Eye (tissue), 1 donor: ENCODE results near the gene TPM2.
"Not testable (repeated sequence)": the region's sequence is repeated elsewhere in the genome, so short reads cannot be mapped to it uniquely, and the experiment has no call there.

Source experiments
- DNase-seq: peaks from one replicate; pipeline ENCODE4 v3.0.0-alpha.2; 2015

Gene TPM2

GRCh38 chr9:35650341-35651158 is 39.2 kb downstream of the TPM2 start, which contains the start of gene SIT1:
Gene SIT1 (minus strand): TSS chr9:35650931. CDS start chr9:35650853, 78 bp downstream.
- DNase-seq = peak; percentile 28

DNA sequence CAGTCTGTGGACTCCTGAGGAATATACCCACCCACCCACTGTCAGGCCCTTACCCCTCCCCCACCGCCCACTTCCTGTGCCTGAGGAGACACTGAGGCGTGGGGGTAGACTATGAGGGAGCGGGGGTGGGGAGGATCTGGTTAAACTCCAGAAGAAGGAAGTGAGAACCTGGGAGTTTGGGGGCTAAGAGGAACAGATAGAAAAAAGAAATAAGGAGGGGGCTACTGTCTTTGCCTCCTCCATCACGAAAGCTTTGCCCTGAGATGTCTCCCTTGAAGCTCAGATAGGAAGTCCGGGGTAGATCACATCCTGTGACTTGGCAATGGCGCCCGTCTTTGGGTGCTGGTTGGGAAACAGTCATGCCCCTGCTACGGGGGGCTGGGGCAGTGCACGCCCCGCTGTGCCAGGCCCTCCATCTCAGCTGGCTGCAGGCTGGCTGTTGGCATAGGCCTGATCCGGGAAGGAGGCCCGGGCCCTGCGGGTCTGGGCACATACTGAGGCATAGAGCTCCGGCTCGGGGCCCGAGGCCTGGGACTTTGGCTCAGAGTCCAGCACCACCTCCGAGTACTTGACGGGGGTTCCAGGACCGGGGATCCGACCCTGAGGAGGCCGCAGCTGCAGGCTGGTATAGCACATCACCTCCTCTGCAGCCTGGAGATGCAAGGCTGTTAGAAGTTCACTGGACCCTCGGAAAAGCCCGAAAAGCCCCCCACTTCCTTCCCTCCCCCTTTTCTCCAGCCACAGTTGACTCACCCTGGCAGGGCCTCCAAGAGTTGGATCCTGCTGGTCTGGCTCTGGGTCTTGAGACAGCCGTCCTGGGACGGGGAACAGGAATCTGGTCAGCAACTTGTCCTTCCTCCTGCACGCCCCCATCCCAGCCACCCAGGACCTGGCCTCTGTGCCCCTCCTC is 40.0 kb downstream of the TPM2 start:
- DNase-seq = no peak

- DNase-seq = peak; percentile 97
Observed at GRCh38 chr9:35646533-35647265, 43.0 kb downstream of the TPM2 start.

DNA sequence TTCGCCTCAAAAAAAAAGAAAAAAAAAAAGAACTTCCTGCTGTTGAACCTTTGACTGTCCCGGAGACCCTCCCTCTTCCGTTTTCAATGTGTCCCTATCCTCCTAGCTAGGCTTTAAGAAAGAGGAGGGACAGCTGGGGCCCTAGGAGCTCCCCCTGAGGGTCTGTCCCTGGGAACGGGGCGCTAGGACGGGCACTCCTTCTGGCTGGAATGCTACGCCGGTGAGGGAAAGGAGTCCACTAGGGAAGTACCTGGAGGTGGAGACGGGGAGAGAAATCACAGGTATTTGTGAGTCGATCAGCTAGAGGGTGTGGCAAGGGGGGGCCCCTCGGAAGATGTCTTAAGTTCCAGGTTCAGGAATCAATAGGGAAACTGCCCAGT is 43.6 kb downstream of the TPM2 start:
- DNase-seq = no peak

DNA sequence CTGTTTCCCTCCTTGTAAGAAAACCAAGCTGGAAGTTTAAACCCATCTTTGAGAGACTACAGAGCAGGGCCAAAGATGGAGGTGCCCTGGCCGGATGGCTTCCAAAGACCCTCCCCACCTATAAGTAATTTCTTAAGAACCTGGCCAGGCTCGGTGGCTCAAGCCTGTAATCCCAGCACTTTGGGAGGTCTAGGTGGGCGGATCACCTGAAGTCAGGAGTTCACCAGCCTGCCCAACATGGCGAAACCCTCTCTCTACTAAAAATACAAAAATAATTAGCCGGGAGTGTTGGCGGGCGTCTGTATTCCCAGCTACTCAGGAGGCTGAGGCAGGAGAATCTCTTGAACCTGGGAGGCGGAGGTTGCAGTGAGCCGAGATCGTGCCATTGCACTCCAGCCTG is 44.0 kb downstream of the TPM2 start:
- DNase-seq = not testable (repeated sequence)

DNA sequence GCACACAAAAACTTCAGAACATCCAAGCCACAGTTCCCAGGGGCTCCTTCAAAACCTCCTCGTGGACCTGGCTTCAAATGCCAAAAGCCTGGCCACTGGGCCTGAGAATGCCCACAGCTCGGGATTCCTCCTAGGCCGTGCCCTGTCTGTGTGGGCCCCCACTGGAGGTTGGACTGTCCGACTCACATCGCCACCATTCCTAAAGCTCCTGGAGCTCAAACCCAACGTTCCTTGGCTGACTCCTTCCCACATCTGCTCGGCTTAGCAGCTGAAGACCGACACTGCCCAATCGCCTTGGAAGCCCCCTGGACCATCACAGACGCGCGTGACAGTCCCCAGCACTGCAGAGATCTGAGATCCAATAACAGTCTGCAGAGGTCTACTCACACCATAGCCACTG is 46.7 kb downstream of the TPM2 start:
- no peak for DNase-seq

GRCh38 chr9:35641478-35641877 is 48.2 kb downstream of the TPM2 start:
- DNase-seq = not testable (repeated sequence)

- not testable (repeated sequence) for DNase-seq
Observed at GRCh38 chr9:35640431-35640830, 49.3 kb downstream of the TPM2 start.

GRCh38 chr9:35639631-35640030 is 50.1 kb downstream of the TPM2 start:
- no peak for DNase-seq

GRCh38 chr9:35639225-35639624 is 50.5 kb downstream of the TPM2 start:
- DNase-seq = not testable (repeated sequence)

- DNase-seq = not testable (repeated sequence)
Observed at GRCh38 chr9:35638751-35639150, 51.0 kb downstream of the TPM2 start.

- not testable (repeated sequence) for DNase-seq
Observed at GRCh38 chr9:35637427-35637955, 52.2 kb downstream of the TPM2 start.

- DNase-seq = not testable (repeated sequence)
Observed at GRCh38 chr9:35636877-35637246, 52.9 kb downstream of the TPM2 start.

GRCh38 chr9:35636135-35636876 is 53.4 kb downstream of the TPM2 start:
- no peak for DNase-seq

GRCh38 chr9:35635730-35636129 is 54.0 kb downstream of the TPM2 start:
- no peak for DNase-seq
